NCI-H510A treated with DMSO at 0.1 percent for 48 hours (cell line): Measurements from ENCODE around the gene ATP5MK.
"Not testable (repeated sequence)": the region's sequence is repeated elsewhere in the genome, so short reads cannot be mapped to it uniquely, and the experiment has no call there.

Source experiments
- DNase-seq: peaks from one replicate; lab custom pipeline; 2025; lab: John Stamatoyannopoulos, UW

Gene ATP5MK

GRCh38 chr10:103396067-103396788, at the start of gene ATP5MK, which contains the start of gene PDCD11:
Gene ATP5MK (minus strand): TSS chr10:103396475. CDS start chr10:103392457, 4,018 bp downstream.
Gene PDCD11 (plus strand): TSS chr10:103396626. CDS start chr10:103398427, 1,801 bp downstream.
- peak; percentile 98 for DNase-seq

GRCh38 chr10:103445366-103445765, 49.1 kb upstream of the ATP5MK start:
- DNase-seq, result no peak

- DNase-seq, result no peak
Observed at GRCh38 chr10:103444478-103444877, 48.2 kb upstream of the ATP5MK start.

GRCh38 chr10:103443475-103444185, 47.4 kb upstream of the ATP5MK start:
- no peak for DNase-seq

DNA sequence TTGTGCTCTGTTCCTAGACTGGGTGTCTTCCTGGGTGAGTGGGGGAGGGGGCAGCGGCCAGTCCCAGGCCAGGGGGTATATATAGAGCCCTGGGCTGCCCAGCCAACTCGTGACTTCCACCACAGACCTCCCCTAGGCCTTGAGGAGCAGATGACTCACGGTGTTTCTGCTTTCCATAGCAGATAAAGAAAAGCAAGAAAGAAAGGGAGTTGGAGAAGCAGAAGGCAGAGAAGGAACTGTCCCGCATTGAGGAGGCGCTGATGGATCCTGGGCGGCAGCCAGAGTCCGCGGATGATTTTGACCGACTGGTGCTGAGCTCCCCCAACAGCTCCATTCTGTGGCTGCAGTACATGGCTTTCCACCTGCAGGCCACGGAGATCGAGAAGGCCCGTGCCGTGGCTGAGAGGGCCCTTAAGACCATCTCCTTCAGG, 45.8 kb upstream of the ATP5MK start:
- DNase-seq, result no peak

DNA sequence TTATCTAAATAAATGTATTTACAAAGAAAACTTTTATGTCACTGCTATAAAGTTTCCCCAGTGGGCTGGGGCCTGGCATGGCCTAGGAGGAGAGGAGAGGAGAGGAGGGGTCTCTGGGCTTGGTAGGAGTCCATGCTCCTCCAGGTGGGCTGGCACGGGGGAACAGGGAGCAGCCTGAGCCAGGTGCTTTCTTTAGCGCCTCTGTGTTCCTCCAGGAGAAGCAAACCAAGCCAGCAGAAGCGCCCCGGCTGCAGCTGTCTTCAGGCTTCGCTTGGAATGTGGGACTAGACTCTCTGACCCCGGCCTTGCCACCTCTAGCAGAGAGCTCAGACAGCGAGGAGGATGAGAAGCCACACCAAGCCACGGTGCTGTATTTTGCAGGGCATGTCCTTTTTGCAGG, 45.3 kb upstream of the ATP5MK start:
- DNase-seq, result no peak

DNA sequence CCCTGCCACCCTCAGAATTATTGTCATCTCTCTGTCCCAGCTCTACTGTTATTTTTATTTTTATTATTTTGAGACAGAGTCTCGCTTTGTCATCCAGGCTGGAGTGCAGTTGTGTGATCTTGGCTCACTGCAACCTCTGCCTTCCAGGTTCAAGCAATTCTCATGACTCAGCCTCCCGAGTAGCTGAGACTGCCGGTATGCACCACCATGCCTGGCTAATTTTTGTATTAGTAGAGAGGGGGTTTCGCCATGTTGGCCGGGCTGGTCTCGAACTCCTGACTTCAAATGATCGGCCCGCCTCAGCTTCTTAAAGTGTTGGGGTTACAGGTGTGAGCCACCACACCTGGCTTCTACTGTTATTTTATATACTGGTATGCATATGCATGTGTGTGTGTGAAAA, 44.9 kb upstream of the ATP5MK start:
- no peak for DNase-seq

GRCh38 chr10:103440416-103440815, 44.1 kb upstream of the ATP5MK start:
- DNase-seq, result no peak

DNA sequence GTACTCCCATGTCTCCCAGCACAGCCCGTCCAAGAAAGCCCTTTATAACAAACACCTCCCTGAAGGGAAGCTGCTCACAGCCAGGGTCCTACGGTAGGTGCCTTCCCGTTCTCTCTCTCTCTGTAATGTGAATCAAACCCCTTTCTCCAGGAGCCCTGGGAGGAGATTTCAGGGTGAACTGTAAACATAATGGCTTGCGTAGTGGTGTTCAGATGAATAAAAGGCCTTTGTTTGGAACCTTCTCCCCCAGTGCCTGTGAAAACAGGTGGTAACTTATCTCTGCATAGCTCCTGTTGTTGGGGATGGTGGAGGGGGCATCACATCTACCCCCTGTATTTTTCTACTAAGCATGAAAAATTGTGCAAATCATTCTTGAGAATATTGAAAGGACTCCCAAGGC, 43.5 kb upstream of the ATP5MK start:
- no peak for DNase-seq

GRCh38 chr10:103433858-103434257, 37.6 kb upstream of the ATP5MK start:
- DNase-seq, result no peak

DNA sequence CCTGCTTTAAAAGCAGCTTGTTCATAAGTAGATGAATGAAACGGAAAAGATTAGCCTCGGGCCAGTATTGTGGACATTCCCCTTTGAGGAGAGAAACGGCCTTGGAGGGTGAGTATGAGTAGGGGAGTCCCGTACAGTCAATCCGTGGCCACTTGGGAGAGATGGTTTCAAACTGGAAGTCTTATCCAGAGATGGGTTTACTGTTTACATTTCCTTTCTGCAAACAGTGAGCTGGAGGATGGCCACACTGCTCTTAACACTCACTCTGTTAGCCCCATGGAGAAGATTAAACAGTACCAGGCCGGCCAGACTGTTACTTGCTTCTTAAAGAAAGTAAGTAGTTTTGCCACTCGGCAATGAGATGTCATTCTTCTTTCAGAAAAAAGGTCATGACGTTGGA, 35.6 kb upstream of the ATP5MK start:
- DNase-seq, result peak; percentile 17

GRCh38 chr10:103429647-103430046, 33.4 kb upstream of the ATP5MK start:
- no peak for DNase-seq

- DNase-seq, result no peak
Observed at GRCh38 chr10:103428989-103429643, 32.8 kb upstream of the ATP5MK start.

DNA sequence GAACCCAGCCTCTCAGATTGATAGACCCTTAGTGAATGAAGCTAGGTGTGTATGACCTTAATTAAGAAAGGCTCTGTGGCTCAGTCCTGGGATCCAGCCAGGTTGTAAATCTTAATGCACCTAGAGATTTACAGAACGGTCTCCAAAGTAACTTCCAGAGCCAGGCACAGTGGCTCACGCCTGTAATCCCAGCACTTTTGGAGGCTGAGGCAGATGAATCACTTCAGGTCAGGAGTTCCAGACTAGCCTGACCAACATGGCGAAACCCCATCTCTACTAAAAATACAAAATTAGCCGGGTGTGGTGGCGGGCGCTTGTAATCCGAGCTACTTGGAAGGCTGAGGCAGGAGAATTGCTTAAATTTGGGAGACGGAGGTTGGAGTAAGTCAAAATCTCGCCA, 31.6 kb upstream of the ATP5MK start:
- DNase-seq, result no peak

DNA sequence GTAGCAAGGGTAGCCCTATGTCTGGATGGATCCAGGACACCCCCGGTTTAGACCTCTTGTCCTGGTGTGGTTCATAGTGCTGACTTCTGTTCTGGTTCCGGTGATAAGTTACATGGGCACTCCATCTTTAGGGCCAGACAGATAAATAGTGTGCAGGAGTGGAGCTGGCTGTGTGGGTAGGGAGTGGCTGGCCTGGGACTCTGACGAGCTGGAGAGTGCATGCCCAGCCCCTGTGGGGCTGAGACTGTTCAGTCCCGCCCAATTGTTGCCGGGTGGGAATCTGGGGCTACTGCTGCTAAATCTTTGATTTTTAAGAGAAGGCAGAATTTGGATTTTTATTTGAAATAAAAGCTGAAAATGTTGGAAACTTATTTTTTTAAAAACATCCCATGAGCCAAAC, 27.5 kb upstream of the ATP5MK start:
- DNase-seq, result no peak

DNA sequence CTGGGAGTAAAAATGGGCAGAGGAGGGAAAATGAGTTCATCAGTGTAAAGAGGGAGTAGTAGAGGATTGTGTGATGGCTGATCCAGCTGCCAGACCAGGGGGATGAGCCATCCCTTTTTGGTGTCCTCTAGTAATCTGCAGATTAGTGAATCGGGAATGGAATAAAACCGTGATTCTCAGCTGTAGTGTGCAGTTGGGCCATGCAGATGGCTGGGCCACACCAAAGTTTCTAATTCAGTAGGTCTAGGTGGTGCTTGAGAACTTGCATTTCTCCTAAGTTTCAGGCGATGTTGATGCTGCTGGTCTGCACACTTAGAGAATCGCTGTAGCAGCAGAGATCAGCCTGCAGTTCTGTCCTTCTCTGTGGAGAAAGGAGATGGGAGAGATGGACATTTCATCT, 22.8 kb upstream of the ATP5MK start:
- DNase-seq, result no peak

DNA sequence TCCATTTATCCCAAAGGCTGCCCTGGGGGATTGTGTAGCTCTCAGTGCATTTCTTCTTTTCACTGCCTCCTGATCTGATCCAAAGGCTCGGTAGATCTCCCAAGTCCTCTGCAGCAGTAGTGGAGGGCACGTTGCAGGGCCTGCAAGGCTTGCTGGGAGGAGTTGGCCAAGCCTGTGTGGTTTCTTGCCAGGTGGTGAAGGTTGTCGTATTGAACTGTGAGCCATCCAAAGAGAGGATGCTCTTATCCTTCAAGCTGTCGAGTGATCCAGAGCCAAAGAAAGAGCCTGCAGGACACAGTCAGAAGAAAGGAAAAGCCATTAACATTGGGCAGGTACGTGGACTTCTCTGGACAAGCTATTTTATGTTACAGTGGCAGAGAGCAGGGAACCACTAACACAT, 21.3 kb upstream of the ATP5MK start:
- DNase-seq, result no peak

GRCh38 chr10:103417148-103417469, 20.8 kb upstream of the ATP5MK start:
- DNase-seq, result not testable (repeated sequence)

DNA sequence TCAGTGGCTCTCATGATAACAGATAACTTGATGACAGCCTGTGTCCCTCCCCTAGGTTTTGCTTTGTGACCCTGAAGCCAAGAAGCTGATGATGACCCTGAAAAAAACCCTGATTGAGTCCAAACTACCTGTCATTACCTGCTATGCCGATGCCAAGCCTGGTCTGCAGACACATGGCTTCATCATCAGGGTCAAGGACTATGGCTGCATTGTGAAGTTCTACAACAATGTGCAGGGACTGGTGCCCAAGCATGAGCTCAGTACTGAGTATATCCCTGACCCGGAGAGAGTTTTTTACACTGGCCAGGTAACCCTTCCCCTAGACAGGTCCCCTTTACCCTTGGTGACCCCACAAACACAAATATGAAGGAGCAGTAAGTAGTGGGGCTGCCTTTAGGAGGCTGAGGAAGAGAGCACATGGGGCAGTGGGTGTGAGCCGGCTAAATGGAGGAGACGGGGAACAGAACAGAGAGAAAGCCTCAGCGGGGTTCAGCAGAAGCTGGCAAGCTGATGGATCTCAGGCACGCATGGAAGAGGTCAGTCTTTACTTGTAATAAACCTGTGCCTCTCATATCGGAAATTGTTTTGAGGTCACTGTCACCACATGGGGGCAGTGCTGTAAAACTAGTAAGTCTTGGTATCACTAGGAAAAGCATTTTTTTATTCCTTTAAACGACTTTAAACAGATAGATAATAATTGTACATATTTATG, 20.3 kb upstream of the ATP5MK start:
- DNase-seq, result peak; percentile 83

GRCh38 chr10:103415581-103415980, 19.3 kb upstream of the ATP5MK start:
- DNase-seq, result no peak

DNA sequence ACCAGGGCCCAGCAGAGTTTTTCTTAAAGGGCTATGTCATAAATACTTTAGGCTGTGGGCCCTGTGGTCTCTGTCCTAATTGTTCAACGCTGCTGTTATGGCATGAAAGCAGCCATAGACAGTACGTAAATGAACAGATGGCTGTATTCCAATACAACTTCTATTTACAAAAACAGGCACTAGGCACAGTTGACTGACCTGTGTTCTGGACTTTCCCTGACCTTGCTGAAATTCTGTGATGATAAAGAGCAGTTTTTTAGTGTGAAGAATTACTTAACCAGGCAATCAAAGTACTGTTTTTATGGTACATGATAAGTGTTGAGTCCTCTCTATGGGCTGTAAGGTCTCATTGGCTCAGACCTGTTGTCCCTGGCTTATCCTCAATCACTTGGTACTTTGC, 17.3 kb upstream of the ATP5MK start:
- DNase-seq, result no peak

DNA sequence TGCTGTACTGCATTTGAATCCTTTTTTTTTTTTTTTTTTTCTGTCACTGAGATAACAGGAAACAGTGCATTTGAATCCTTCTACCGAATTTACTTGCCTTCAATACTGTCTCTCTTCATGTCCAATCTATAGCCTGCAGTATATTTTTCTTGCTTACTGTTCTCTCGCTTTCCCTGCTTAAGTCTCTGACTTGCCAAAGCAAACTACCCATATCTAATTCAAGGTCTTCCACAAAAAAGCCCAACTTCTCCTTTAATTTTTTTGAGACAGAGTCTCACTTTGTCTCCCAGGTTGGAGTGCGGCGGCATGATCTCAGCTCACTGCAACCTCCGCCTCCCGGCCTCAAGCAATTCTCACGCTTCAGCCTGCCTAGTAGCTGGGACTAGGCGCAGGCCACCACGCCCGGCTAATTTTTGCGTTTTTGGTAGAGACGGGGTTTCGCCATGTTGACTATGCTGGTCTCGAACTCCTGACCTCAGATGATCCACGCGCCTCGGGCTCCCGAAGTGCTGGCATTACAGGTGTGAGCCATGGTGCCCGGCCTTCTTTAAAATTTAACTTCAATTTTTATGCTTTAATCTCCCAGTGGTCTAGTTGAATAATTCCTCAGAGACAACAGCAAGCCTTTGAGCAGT, 1.0 kb upstream of the ATP5MK start:
- DNase-seq, result no peak
